ENCODE measurements around the gene HBG1. TPM values are rescaled to one million over a fixed set of nuclear protein-coding genes. Genes with fewer than 3 reads are reported as not detected.

Gene HBG1
- total and polyA plus RNA-seq, 2 of the 8 experiments (the other 6 are each of a cell fraction or from before 2014, with no cell fraction given) = 0.26 TPM; not detected in 1

DNA sequence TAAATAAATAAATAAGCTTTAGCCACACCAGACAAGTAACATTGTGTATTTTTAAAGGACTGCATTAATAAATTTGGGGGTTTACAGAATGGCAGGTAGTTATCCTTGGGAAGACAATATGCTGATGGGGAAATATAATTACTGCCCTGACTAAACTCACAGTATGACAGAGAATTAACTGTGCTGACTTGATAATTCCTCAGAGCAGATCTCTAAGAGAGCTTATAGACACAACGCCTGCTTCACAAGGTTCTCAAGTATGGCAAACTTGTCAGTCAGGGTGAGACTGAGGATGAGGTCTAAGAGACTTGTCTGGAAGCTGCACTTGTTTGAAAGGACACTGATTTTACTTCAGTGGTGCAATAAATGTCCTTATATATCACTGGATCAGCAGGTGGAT lies 48.8 kb upstream of the HBG1 start:
- ChIA-PET POLR2A (ENCODE audit: partially characterized antibody) (no interaction called here), CTCF (ENCODE audit: partially characterized antibody) (interaction anchor here (0.7 to 3.3 kb wide), 8 partner anchors 8 to 1111 kb away, joined by 3 to 12 read pairs (median 3); no protein-coding TSS in a partner anchor)
- H3K18ac ChIP-seq (ENCODE audit: extremely low read depth, low read length) = no peak overlapping the region

More for the DNA sequence above, 48.8 kb upstream of the HBG1 start:
- TF ChIP-seq TEAD4 (IDR thresholded peaks at IDR 0.05; ENCODE audit: low read depth, low read length) (no peak), NRF1 (IDR thresholded peaks at IDR 0.05; ENCODE audit: low read depth, low read length) (no peak), GABPA (IDR thresholded peaks at IDR 0.05; ENCODE audit: borderline replicate concordance, insufficient read depth, low read length) (no peak), MAX (IDR thresholded peaks at IDR 0.05) (no peak), CEBPB (IDR thresholded peaks at IDR 0.05; ENCODE audit: low read depth, low read length) (no peak), TAF1 (IDR thresholded peaks at IDR 0.05; ENCODE audit: low read depth, low read length) (no peak), TBP (IDR thresholded peaks at IDR 0.05; ENCODE audit: low read depth, low read length) (no peak), CBX8 (IDR thresholded peaks at IDR 0.05; ENCODE audit: borderline replicate concordance, low read depth, low read length) (no peak), HDAC2 (IDR thresholded peaks at IDR 0.05; ENCODE audit: borderline replicate concordance in 1 of 2, low read depth in 2 of 2, low read length in 2 of 2) (no peak), SIN3A (conservative IDR thresholded peaks at IDR 0.05 in 1 of 2, IDR thresholded peaks at IDR 0.05 in 1 of 2; ENCODE audit: low read depth in 1 of 2, low read length in 2 of 2) (no peak), SUZ12 (IDR thresholded peaks at IDR 0.05; ENCODE audit: low read length) (no peak), SP4 (IDR thresholded peaks at IDR 0.05; ENCODE audit: low read length) (no peak), KDM4A (IDR thresholded peaks at IDR 0.05; ENCODE audit: low read depth, low read length, severe bottlenecking) (no peak)
- Histone ChIP-seq H3K14ac (ENCODE audit: insufficient read length) (no peak overlapping the region), H2BK12ac (ENCODE audit: low read depth, low read length) (no peak overlapping the region), H3K9me3 (ENCODE audit: insufficient read depth in 2 of 2, low read depth in 1 of 2, low read length in 1 of 2) (no peaks in the 10 kb centered on the region; a peak in 1 of 4 replicates), H3K23ac (ENCODE audit: insufficient read length) (no peak overlapping the region), H4K5ac (ENCODE audit: insufficient read length, low read depth, low read length) (no peak overlapping the region), H3K79me2 (ENCODE audit: control insufficient read depth in 1 of 2, insufficient read depth in 2 of 2, low read length in 2 of 2) (no peaks in the 10 kb centered on the region), H3K4me1 (replicated peaks in 1 of 4; ENCODE audit: control insufficient read depth in 3 of 4, insufficient read depth in 4 of 4, low read length in 3 of 4) (no peaks in the 10 kb centered on the region), H2BK5ac (ENCODE audit: low read depth, low read length) (no peak overlapping the region), H3K4ac (replicated peaks; ENCODE audit: insufficient read length, low read depth, low read length) (no peak overlapping the region), H3K4me3 (ENCODE audit: extremely low read depth in 1 of 4, insufficient read depth in 2 of 4, low read depth in 3 of 4, low read length in 4 of 4) (no peak overlapping the region), H2BK15ac (ENCODE audit: low read length) (no peak overlapping the region), H3K27ac (ENCODE audit: low read depth, low read length) (no peak overlapping the region), H3K9ac (replicated peaks in 1 of 4; ENCODE audit: extremely low read depth in 1 of 4, low read depth in 3 of 4, low read length in 3 of 4) (no peak overlapping the region), H4K91ac (replicated peaks; ENCODE audit: insufficient read length, low read length) (no peak overlapping the region), H4K20me1 (replicated peaks in 1 of 2; ENCODE audit: control insufficient read depth in 1 of 2, insufficient read depth in 2 of 2, low read length in 2 of 2) (no peaks in the 10 kb centered on the region), H2BK20ac (ENCODE audit: low read length) (no peak overlapping the region), H3K4me2 (ENCODE audit: insufficient read depth in 1 of 2, low read depth in 2 of 2, low read length in 2 of 2) (no peak overlapping the region), H3K23me2 (ENCODE audit: low read depth, low read length) (no peaks in the 10 kb centered on the region), H3K36me3 (ENCODE audit: control insufficient read depth in 2 of 4, insufficient read depth in 4 of 4, low read length in 3 of 4) (no peaks in the 10 kb centered on the region), H3K27me3 (replicated peaks in 1 of 4; ENCODE audit: control insufficient read depth in 3 of 4, extremely low read depth in 1 of 4, insufficient read depth in 3 of 4, low read length in 3 of 4) (no peaks in the 10 kb centered on the region), H2AFZ (ENCODE audit: low read length) (no peak overlapping the region), H3K79me1 (ENCODE audit: low read depth, low read length) (no peaks in the 10 kb centered on the region), H4K8ac (ENCODE audit: extremely low read depth, insufficient read depth, low read length) (no peak overlapping the region), H3K56ac (replicated peaks; ENCODE audit: insufficient read length, low read depth, low read length) (no peak overlapping the region), H2AK5ac (ENCODE audit: low read depth, low read length) (no peak overlapping the region), H2BK120ac (replicated peaks; ENCODE audit: low read depth, low read length) (no peak overlapping the region)
- FAIRE-seq = no peak
- WGBS, 2 experiments (ENCODE audit: extremely low coverage in 1 of 2, insufficient coverage in 1 of 2, insufficient read length in 1 of 2, insufficient replicate concordance in 2 of 2, low coverage in 1 of 2, low lambda C conversion rate in 2 of 2, missing lambda C conversion rate in 1 of 2) = 74% methylated on average over 1 of the region's 1 CpG; no CpG with 5 or more reads in 1 of the 2 experiments
- DNase-seq (ENCODE audit: low read depth in 1 of 2, low spot score in 2 of 2) = no peak

Measured in H1 (cell line).